ENCODE data around the gene OTUD5. TPM values are rescaled to one million over a fixed set of nuclear protein-coding genes. Genes with fewer than 3 reads are reported as not detected.

The OTUD5 gene
- total RNA-seq, 3 donors from 2014 or later (not counting 1 experiment from before 2014, with no cell fraction given) = 92.2 to 106 (median 92.5) TPM

DNA sequence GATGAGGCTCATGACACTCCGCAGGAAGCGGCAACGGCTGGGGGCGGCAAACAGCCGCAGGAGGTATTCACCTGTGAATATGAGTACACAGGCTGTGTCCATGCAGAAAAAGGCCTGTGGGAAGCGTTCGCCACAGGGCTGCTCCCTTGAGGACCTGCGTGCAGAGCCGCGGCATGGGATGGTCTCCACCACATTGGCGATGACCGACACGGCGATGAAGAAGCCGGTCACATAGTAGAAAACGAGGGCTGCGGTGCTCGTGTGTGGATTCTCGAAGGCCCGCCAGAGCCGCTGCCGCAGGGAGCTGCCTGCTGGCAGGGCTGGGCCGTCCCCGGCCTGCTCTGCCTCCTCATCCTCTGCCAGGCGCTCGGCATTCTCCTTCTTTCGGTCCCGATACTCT, 12.1 kb upstream of the OTUD5 start:
- TF ChIP-seq, protein P1, sequence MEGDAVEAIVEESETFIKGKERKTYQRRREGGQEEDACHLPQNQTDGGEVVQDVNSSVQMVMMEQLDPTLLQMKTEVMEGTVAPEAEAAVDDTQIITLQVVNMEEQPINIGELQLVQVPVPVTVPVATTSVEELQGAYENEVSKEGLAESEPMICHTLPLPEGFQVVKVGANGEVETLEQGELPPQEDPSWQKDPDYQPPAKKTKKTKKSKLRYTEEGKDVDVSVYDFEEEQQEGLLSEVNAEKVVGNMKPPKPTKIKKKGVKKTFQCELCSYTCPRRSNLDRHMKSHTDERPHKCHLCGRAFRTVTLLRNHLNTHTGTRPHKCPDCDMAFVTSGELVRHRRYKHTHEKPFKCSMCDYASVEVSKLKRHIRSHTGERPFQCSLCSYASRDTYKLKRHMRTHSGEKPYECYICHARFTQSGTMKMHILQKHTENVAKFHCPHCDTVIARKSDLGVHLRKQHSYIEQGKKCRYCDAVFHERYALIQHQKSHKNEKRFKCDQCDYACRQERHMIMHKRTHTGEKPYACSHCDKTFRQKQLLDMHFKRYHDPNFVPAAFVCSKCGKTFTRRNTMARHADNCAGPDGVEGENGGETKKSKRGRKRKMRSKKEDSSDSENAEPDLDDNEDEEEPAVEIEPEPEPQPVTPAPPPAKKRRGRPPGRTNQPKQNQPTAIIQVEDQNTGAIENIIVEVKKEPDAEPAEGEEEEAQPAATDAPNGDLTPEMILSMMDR (IDR thresholded peaks at IDR 0.05) = no peak
- Mint-ChIP-seq H3K27ac (no peak overlapping the region), H3K9me3 (no peaks in the 10 kb centered on the region), H3K4me3 (no peak overlapping the region), H3K36me3 (no peaks in the 10 kb centered on the region), H3K27me3 (ENCODE audit: low read depth in 2 of 2) (peaks cover 0 to 6% of the 10 kb centered on the region in 2 donors), H3K4me1 (peaks cover 0 to 31% of the 10 kb centered on the region in 2 donors)
- Histone ChIP-seq H3K4me3 (ENCODE audit: low read length) (no peak overlapping the region), H3K36me3 (ENCODE audit: control insufficient read depth, insufficient read depth, low read length) (peaks cover 3% of the 10 kb centered on the region), H3K27me3 (ENCODE audit: control insufficient read depth, insufficient read depth, low read length) (no peaks in the 10 kb centered on the region), H3K27ac (ENCODE audit: low read length) (no peak overlapping the region), H3K9me3 (ENCODE audit: control insufficient read depth, insufficient read depth, low read length) (no peaks in the 10 kb centered on the region), H3K4me1 (ENCODE audit: control insufficient read depth, insufficient read depth, low read length) (peaks cover 15% of the 10 kb centered on the region)
- WGBS (ENCODE audit: insufficient coverage) = 98% methylated on average over 28 of the region's 28 CpGs
- no peak for DNase-seq
- intact Hi-C loops (cut with micrococcal nuclease) = no loop called here
- no peak for ATAC-seq

- H3K4me1 ChIP-seq (ENCODE audit: control insufficient read depth, insufficient read depth, low read length) = peaks cover 15% of the 10 kb centered on the region
- no peak overlapping the region for H3K27ac ChIP-seq (ENCODE audit: low read length)
- Mint-ChIP-seq H3K27ac (no peak overlapping the region), H3K4me3 (no peak overlapping the region), H3K4me1 (peaks cover 0 to 30% of the 10 kb centered on the region in 2 donors), H3K9me3 (no peaks in the 10 kb centered on the region), H3K27me3 (ENCODE audit: low read depth in 2 of 2) (peaks cover 0 to 6% of the 10 kb centered on the region in 2 donors), H3K36me3 (no peaks in the 10 kb centered on the region)
- no peaks in the 10 kb centered on the region for H3K27me3 ChIP-seq (ENCODE audit: control insufficient read depth, insufficient read depth, low read length)
- no peaks in the 10 kb centered on the region for H3K9me3 ChIP-seq (ENCODE audit: control insufficient read depth, insufficient read depth, low read length)
- DNase-seq (no peak), ATAC-seq (no peak)
- 86% methylated on average over 1 of the region's 1 CpG for WGBS (ENCODE audit: insufficient coverage)
- TF ChIP-seq, protein P1 (IDR thresholded peaks at IDR 0.05) = no peak
- H3K36me3 ChIP-seq (ENCODE audit: control insufficient read depth, insufficient read depth, low read length) = no peaks in the 10 kb centered on the region
- no peak overlapping the region for H3K4me3 ChIP-seq (ENCODE audit: low read length)
- intact Hi-C loops (cut with micrococcal nuclease) = no loop called here
Observed at GRCh38 chrX:48968377-48968776, 11.0 kb upstream of the OTUD5 start.

DNA sequence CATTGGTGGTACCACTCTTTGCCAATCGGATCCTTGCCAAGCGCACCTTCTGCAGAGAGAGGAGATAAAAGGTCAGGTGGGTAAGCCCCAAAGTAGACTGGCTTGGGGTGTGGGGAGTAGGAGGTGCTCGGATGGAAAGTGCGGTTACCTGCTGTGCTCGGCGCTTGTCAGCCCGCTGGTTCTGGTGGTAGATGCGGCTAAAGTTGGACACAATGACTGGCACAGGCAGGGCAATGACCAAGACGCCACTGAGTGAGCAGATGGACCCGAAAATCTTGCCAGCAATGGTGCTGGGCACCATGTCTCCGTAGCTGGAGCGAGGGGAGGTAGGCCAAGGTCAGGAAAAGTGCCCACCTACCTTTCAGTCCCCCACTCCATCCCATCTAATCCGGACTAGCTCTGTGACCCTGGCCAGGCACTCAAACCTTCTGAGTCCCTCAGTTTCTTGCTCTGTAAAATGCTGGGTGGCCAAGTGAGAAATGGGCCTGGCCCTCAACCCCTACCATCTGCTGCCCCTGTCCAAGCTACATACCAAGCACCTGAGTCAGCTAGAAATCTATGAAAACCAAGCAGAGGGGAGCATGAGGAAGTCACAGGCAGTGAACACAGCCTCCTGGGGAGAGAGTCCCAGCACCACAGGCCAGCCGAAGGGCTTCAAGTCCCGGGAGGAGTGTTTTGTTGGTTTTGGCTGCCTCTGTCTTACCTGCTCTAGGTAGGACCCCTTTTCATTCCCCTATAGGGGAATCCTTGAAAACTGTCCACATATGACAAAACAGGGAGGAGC, 9.6 kb upstream of the OTUD5 start:
- Mint-ChIP-seq H3K4me1 (peaks cover 0 to 17% of the 10 kb centered on the region in 2 donors), H3K27me3 (ENCODE audit: low read depth in 2 of 2) (peaks cover 0 to 6% of the 10 kb centered on the region in 2 donors), H3K27ac (no peak overlapping the region), H3K9me3 (no peaks in the 10 kb centered on the region), H3K4me3 (no peak overlapping the region), H3K36me3 (no peaks in the 10 kb centered on the region)
- Histone ChIP-seq H3K27ac (ENCODE audit: low read length) (no peak overlapping the region), H3K4me1 (ENCODE audit: control insufficient read depth, insufficient read depth, low read length) (peaks cover 10% of the 10 kb centered on the region), H3K27me3 (ENCODE audit: control insufficient read depth, insufficient read depth, low read length) (no peaks in the 10 kb centered on the region), H3K4me3 (ENCODE audit: low read length) (no peak overlapping the region), H3K36me3 (ENCODE audit: control insufficient read depth, insufficient read depth, low read length) (no peaks in the 10 kb centered on the region), H3K9me3 (ENCODE audit: control insufficient read depth, insufficient read depth, low read length) (no peaks in the 10 kb centered on the region)
- ATAC-seq (no peak), DNase-seq (no peak)
- TF ChIP-seq, protein P1 (IDR thresholded peaks at IDR 0.05) = no peak
- intact Hi-C loops (cut with micrococcal nuclease) = no loop called here
- 96% methylated on average over 14 of the region's 15 CpGs for WGBS (ENCODE audit: insufficient coverage)

Measured in natural killer cell (primary cell).